Suprapubic skin (tissue), 4 donors: ENCODE results near the gene L3MBTL4. TPM values are rescaled to one million over a fixed set of nuclear protein-coding genes. Genes with fewer than 3 reads are reported as not detected.

Source experiments
- DNase-seq, 2 donors: peaks; one replicate each; pipeline ENCODE4 v3.0.0-alpha.2; 2019; ENCODE audit warnings: low spot score in 2 of 2
- H3K27ac ChIP-seq: fragments of 200-600 bp; sonication (generic); one replicate; pipeline ENCODE4 v1.5.1; 2019
- H3K27me3 ChIP-seq: fragments of 200-600 bp; sonication (generic); one replicate; pipeline ENCODE4 v1.5.1; 2019
- H3K36me3 ChIP-seq: fragments of 200-600 bp; sonication (generic); one replicate; pipeline ENCODE4 v1.5.1; 2019
- H3K4me1 ChIP-seq: fragments of 200-600 bp; sonication (generic); one replicate; pipeline ENCODE4 v1.5.1; 2019
- H3K4me3 ChIP-seq: fragments of 200-600 bp; sonication (generic); one replicate; pipeline ENCODE4 v1.5.1; 2019; ENCODE audit warnings: mild to moderate bottlenecking
- H3K9me3 ChIP-seq: fragments of 200-600 bp; sonication (generic); one replicate; pipeline ENCODE4 v1.5.1; 2019
- EP300 ChIP-seq: sonication (generic); formaldehyde crosslinking; IDR thresholded peaks from one replicate; pipeline ENCODE4 v1.6.1; 2017; ENCODE audit warnings: antibody characterized with exemption
- POLR2A ChIP-seq, 2 donors: fragments of 450-650 bp; IDR thresholded peaks; one replicate each; pipeline ENCODE4 v1.6.1; 2017; ENCODE audit warnings: antibody characterized with exemption in 2 of 2, mild to moderate bottlenecking in 2 of 2, moderate library complexity in 2 of 2
- POLR2AphosphoS5 ChIP-seq, 3 donors: sonication (generic); formaldehyde crosslinking; IDR thresholded peaks; one replicate each; pipeline ENCODE4 v1.6.1; 2017; ENCODE audit warnings: antibody characterized with exemption in 3 of 3
- WGBS: methylation state at CpG from one replicate; pipeline ENCODE4 v1.1.5; 2018; 5-methylcytosine and 5-hydroxymethylcytosine counted together
- total RNA-seq, 4 donors: library from RNA; depleted of rRNA; stranded (reverse); fragments of >200 nt; gene quantifications; one replicate each; pipeline ENCODE4 v1.1.0, GENCODE V29; 2016
- TF ChIP-seq, protein P1 (sequence below), 2 donors: fragments of 200-600 bp in 1 of 2; fragments of 450-650 bp in 1 of 2; sonication (generic) in 1 of 2; IDR thresholded peaks; one replicate each; pipeline ENCODE4 v1.5.1; 2016 to 2019; ENCODE audit warnings: antibody characterized with exemption in 2 of 2, mild to moderate bottlenecking in 1 of 2, moderate library complexity in 1 of 2

L3MBTL4 gene
- total RNA-seq, 4 donors from 2014 or later = 11.9 to 29.9 (median 14.4) TPM

DNA sequence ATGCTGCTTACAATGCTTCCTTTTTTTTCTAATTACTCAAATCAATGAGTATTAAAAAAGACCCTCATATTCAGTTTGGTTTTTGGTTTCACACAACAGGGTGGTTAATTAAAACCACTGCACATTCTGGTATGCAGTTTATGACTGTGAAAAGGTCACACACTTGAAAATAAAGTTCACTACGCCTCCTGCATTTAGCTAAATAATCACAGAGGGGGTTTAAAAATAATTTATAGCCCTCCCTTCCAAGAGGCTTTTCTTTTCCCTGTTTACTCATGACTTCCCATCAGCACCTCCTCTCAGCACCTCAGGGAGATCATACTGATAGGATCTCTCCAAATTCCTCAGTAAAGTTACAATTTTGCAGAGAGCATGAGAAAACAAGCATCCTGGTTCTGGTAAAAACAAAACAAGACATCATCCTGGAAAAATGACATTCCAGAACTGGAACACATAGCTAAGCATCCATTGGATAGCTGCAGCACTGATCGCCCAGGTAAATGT, 389.9 kb downstream of the L3MBTL4 start:
- TF ChIP-seq POLR2AphosphoS5 (IDR thresholded peaks at IDR 0.05) = no peak
- TF ChIP-seq, protein P1, sequence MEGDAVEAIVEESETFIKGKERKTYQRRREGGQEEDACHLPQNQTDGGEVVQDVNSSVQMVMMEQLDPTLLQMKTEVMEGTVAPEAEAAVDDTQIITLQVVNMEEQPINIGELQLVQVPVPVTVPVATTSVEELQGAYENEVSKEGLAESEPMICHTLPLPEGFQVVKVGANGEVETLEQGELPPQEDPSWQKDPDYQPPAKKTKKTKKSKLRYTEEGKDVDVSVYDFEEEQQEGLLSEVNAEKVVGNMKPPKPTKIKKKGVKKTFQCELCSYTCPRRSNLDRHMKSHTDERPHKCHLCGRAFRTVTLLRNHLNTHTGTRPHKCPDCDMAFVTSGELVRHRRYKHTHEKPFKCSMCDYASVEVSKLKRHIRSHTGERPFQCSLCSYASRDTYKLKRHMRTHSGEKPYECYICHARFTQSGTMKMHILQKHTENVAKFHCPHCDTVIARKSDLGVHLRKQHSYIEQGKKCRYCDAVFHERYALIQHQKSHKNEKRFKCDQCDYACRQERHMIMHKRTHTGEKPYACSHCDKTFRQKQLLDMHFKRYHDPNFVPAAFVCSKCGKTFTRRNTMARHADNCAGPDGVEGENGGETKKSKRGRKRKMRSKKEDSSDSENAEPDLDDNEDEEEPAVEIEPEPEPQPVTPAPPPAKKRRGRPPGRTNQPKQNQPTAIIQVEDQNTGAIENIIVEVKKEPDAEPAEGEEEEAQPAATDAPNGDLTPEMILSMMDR (IDR thresholded peaks at IDR 0.05) = no peak
- TF ChIP-seq EP300 = no peak
- TF ChIP-seq POLR2A (IDR thresholded peaks at IDR 0.05) = no peak
- no peaks in the 10 kb centered on the region for H3K9me3 ChIP-seq
- no peaks in the 10 kb centered on the region for H3K27me3 ChIP-seq
- H3K27ac ChIP-seq = no peak overlapping the region
- WGBS = 44% methylated on average over 2 of the region's 2 CpGs
- no peak for DNase-seq
- no peaks in the 10 kb centered on the region for H3K4me1 ChIP-seq
- no peak overlapping the region for H3K4me3 ChIP-seq
- no peaks in the 10 kb centered on the region for H3K36me3 ChIP-seq

DNA sequence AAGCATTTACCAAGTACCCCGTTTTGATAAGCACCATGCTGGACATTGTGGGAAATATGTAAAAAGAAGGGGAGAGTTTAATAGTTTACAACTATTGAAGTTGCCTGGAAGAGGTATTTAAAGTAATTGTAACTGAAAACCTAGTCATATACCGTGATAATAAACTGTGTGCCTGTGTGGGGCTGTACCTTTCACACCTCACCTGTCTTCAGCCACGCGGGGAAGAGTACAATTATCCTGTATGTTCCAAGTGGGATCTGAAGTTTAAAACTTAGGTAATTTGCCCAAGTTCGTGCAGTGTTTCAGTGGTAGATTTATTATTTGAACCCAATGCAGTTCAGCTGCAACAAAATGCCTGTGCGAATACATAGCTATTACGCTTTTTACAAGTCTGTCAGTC, 391.2 kb downstream of the L3MBTL4 start:
- no peak for DNase-seq
- 87% methylated on average over 7 of the region's 7 CpGs for WGBS

DNA sequence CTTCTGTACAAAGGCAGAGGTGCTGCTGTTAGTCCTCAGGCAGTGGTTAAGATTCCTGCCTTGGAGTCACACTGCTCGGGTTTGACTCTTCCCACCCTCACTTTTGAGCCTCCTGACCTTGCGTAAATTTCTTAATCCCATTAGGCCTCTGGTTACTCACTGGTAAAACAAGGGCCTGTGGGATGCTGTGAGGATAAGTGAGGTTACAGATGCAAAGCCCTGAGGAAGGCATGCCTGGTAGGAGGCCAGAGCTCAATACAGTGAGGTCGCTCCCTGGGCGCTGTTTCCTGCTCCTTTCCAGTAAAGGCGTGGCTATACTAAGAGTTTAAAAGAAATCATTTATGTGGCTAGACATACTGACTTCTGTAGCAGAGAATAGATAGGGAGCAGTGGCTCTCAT, 391.9 kb downstream of the L3MBTL4 start:
- H3K27me3 ChIP-seq = no peaks in the 10 kb centered on the region
- 80% methylated on average over 5 of the region's 5 CpGs for WGBS
- no peaks in the 10 kb centered on the region for H3K36me3 ChIP-seq
- no peaks in the 10 kb centered on the region for H3K4me1 ChIP-seq
- no peak for DNase-seq
- no peaks in the 10 kb centered on the region for H3K9me3 ChIP-seq
- H3K27ac ChIP-seq = no peak overlapping the region
- H3K4me3 ChIP-seq = no peak overlapping the region
- TF ChIP-seq EP300 (no peak), POLR2A (IDR thresholded peaks at IDR 0.05) (no peak), POLR2AphosphoS5 (IDR thresholded peaks at IDR 0.05) (no peak)
- TF ChIP-seq, protein P1 (IDR thresholded peaks at IDR 0.05) = no peak

More for the DNA sequence above, 391.2 kb downstream of the L3MBTL4 start:
- H3K4me1 ChIP-seq = no peaks in the 10 kb centered on the region
- no peak for TF ChIP-seq POLR2AphosphoS5 (IDR thresholded peaks at IDR 0.05)
- H3K27me3 ChIP-seq = no peaks in the 10 kb centered on the region
- H3K9me3 ChIP-seq = no peaks in the 10 kb centered on the region
- H3K27ac ChIP-seq = no peak overlapping the region
- no peaks in the 10 kb centered on the region for H3K36me3 ChIP-seq
- H3K4me3 ChIP-seq = no peak overlapping the region

DNA sequence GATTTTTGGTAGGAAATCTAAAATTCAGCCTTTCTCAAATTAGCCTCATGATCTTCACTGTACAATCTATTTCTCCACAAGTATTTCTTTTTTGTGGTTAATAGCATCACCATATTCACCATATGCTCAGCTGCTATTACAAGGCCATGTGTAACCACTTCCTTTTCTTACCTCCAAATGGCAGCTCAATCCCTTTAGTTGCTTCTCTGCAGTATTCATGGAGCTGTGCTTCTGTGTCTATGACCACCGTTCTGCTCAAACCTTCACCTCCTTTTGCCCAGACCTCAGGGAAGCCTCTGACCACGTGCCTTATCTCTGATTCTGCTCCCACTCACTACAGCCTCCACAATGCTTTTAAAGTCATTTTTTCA, 392.7 kb downstream of the L3MBTL4 start:
- WGBS = 80% methylated on average over 2 of the region's 2 CpGs
- Histone ChIP-seq H3K36me3 (no peaks in the 10 kb centered on the region), H3K9me3 (no peaks in the 10 kb centered on the region), H3K27ac (no peak overlapping the region), H3K4me1 (no peaks in the 10 kb centered on the region), H3K27me3 (no peaks in the 10 kb centered on the region), H3K4me3 (no peak overlapping the region)
- no peak for TF ChIP-seq POLR2AphosphoS5 (IDR thresholded peaks at IDR 0.05)
- TF ChIP-seq EP300 = no peak
- no peak for TF ChIP-seq POLR2A (IDR thresholded peaks at IDR 0.05)
- TF ChIP-seq, protein P1 (IDR thresholded peaks at IDR 0.05) = no peak
- no peak for DNase-seq

DNA sequence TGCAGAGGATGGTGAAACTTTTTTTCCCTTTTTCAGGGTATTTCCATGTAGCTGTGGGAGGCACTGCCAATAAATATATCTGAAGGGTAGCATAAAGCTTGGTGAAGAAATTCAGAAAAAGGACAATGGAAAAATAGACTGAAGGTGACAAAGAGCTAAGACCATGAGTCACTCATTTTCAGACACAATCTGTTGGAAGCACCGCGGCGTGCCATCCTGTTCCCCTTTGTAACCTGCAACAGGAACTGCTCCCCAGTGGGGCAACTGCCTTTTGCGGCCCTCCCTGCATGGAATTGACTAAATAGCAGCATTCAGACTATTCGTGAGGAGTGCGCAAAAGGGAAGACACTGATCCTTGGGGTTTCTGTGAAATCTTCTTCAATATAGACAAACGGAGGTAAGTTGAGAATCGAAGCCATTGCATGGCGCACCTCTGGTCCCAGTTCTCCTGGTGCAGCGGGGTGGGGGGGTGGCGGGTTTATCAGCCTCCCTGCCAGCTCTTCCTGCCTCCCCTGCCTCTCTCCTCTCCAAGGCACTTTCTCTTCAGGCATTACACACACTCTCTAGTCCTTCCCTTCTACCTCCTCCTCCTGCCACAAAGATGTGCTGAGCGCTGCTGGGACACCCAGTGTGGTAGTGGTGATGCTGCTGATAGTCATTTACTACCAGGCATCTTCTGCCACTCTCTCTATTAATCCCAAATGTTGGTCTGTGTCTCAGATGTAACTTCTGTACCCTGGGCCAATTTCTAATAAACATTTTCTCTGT, 393.2 kb downstream of the L3MBTL4 start:
- Histone ChIP-seq H3K36me3 (no peaks in the 10 kb centered on the region), H3K4me1 (no peaks in the 10 kb centered on the region), H3K4me3 (no peak overlapping the region), H3K27me3 (no peaks in the 10 kb centered on the region), H3K9me3 (no peaks in the 10 kb centered on the region), H3K27ac (no peak overlapping the region)
- WGBS = 92% methylated on average over 12 of the region's 12 CpGs
- TF ChIP-seq POLR2A (IDR thresholded peaks at IDR 0.05) = no peak
- TF ChIP-seq, protein P1 (IDR thresholded peaks at IDR 0.05) = no peak
- TF ChIP-seq POLR2AphosphoS5 (IDR thresholded peaks at IDR 0.05) = no peak
- no peak for TF ChIP-seq EP300
- no peak for DNase-seq
